Astrocyte of the cerebellum (primary cell): Measurements from ENCODE around the gene ALOXE3.

Experiments used
- DNase-seq: peaks from one replicate; pipeline ENCODE4 v3.0.0-alpha.2; 2011; ENCODE audit warnings: low read depth
- H3K4me3 ChIP-seq: 2 replicates; pipeline ENCODE4 v1.5.1; 2011; ENCODE audit warnings: mild to moderate bottlenecking, low read depth, low read length, moderate library complexity
- CTCF ChIP-seq: IDR thresholded peaks from 2 replicates; pipeline ENCODE4 v1.5.1; 2012; ENCODE audit warnings: low read length, low read depth, moderate library complexity, mild to moderate bottlenecking; ENCODE audit errors: missing control alignments
- in situ Hi-C: cut with HindIII; loops from 2 replicates; pipeline ENCODE4 v1.10.0; 2017; ENCODE audit warnings: low sequenced_read_pairs

The ALOXE3 gene

GRCh38 chr17:8072729-8073461, 45.4 kb downstream of the ALOXE3 start:
- DNase-seq, result no peak
- TF ChIP-seq CTCF, result no peak
- H3K4me3 ChIP-seq, result no peak overlapping the region
- in situ Hi-C loops, result no loop called here

GRCh38 chr17:8072341-8072728, 46.0 kb downstream of the ALOXE3 start:
- no peak for TF ChIP-seq CTCF
- in situ Hi-C loops, result no loop called here
- H3K4me3 ChIP-seq, result no peak overlapping the region

GRCh38 chr17:8071496-8071895, 46.8 kb downstream of the ALOXE3 start:
- no peak overlapping the region for H3K4me3 ChIP-seq
- no peak for TF ChIP-seq CTCF
- in situ Hi-C loops, result no loop called here
- no peak for DNase-seq

More at GRCh38 chr17:8072341-8072728, 46.0 kb downstream of the ALOXE3 start:
- no peak for DNase-seq

GRCh38 chr17:8069587-8069860, 48.8 kb downstream of the ALOXE3 start:
- no peak overlapping the region for H3K4me3 ChIP-seq

GRCh38 chr17:8068736-8069586, 49.4 kb downstream of the ALOXE3 start:
- H3K4me3 ChIP-seq, result no peak overlapping the region
- no peak for TF ChIP-seq CTCF
- no peak for DNase-seq
- in situ Hi-C loops, result no loop called here

More at GRCh38 chr17:8069587-8069860, 48.8 kb downstream of the ALOXE3 start:
- in situ Hi-C loops, result no loop called here
- no peak for TF ChIP-seq CTCF
- no peak for DNase-seq

- no peak for DNase-seq
- in situ Hi-C loops, result no loop called here
- no peak overlapping the region for H3K4me3 ChIP-seq
- no peak for TF ChIP-seq CTCF
Observed at GRCh38 chr17:8067806-8068205, 50.5 kb downstream of the ALOXE3 start.
